HK-2 (cell line): ENCODE measurements around the gene NOTCH2.
A peak's percentile ranks its signal among the peaks of the same experiment; 100 is the strongest.
"Not testable (repeated sequence)": the region's sequence is repeated elsewhere in the genome, so short reads cannot be mapped to it uniquely, and the experiment has no call there.

Experiments used
- DNase-seq: peaks from one replicate; pipeline ENCODE4 v3.0.0-alpha.2; 2018; ENCODE audit not compliant: unreplicated experiment

The NOTCH2 gene

GRCh38 chr1:120068683-120069066 lies 787 bp downstream of the NOTCH2 start:
- DNase-seq: not testable (repeated sequence)

DNA sequence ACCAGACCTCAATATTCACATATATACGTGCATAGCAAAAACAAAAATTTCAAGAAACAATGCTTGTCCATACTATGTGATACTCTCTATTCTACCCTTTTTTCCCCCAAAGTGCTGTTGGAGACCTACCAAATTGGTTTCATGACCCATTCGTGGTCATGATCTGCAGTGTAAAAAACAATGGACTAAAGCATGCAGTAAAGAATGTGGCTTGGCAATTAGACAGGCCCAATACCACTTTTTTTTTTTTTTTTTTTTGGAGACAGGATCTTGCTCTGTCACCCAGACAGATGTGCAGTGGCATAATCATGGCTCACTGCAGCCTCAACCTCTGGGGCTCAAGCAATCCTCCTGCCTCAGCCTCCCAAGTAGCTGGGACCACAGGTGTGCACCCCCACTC lies 21.3 kb downstream of the NOTCH2 start:
- not testable (repeated sequence) for DNase-seq

GRCh38 chr1:120041771-120042170 lies 27.7 kb downstream of the NOTCH2 start:
- not testable (repeated sequence) for DNase-seq

DNA sequence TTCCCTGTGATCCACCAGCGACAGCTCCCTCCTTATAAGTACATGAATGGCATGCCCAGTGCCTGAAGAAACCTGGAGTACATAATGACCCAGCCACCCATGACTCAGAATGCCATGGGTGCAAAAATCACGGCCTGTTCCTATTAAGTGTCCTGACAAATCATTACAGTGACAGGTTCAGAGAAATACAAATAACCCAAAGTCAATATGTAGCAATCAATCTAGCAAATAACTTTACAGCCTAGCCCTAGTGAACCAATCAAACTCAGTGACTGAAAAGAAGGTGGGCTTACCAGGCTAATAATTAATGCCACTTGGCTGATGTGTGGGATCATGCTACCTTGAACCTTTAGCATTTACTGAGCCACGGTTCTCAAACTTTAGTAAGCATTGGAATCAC lies 37.2 kb downstream of the NOTCH2 start:
- DNase-seq: not testable (repeated sequence)

GRCh38 chr1:120023791-120024190 lies 45.7 kb downstream of the NOTCH2 start:
- DNase-seq: not testable (repeated sequence)

DNA sequence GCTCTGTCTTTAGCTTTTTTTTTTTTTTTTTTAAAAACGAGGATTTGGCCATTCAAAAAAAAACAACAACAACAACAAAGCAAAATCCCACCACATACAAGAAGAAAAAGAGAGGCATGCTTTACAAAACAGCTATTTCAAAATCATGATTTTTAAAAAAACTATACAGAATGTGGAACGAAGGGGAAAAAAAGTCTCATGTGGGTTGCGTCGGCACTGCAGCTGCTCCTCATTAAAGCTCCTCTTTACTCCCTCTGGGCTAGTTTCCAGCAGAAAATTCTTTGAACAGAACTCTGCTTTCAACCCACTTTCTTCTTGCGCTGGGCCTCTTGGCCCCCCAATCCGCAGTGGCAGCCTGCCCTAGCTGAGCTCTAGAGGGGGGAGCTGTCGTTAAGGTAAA lies 54.5 kb downstream of the NOTCH2 start:
- not testable (repeated sequence) for DNase-seq

- DNase-seq: not testable (repeated sequence)
Measured at GRCh38 chr1:120008320-120008719, 61.1 kb downstream of the NOTCH2 start.

GRCh38 chr1:120007850-120008249 lies 61.6 kb downstream of the NOTCH2 start:
- not testable (repeated sequence) for DNase-seq

DNA sequence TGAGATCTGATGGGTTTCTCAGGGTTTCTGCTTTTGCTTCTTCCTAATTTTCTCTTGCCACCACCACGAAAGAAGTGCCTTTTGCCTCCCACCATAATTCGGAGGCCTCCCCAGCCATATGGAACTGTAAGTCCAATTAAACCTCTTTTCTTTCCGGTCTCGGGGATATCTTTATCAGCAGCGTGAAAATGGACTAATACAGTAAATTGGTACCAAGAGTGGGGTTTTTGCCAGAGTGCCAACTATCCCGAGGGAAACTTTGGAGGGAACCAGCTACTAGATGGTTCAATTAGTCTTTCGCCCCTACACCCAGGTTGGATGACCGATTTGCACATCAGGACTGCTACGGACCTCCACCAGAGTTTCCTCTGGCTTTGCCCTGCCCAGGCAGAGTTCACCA lies 68.4 kb downstream of the NOTCH2 start:
- not testable (repeated sequence) for DNase-seq

DNA sequence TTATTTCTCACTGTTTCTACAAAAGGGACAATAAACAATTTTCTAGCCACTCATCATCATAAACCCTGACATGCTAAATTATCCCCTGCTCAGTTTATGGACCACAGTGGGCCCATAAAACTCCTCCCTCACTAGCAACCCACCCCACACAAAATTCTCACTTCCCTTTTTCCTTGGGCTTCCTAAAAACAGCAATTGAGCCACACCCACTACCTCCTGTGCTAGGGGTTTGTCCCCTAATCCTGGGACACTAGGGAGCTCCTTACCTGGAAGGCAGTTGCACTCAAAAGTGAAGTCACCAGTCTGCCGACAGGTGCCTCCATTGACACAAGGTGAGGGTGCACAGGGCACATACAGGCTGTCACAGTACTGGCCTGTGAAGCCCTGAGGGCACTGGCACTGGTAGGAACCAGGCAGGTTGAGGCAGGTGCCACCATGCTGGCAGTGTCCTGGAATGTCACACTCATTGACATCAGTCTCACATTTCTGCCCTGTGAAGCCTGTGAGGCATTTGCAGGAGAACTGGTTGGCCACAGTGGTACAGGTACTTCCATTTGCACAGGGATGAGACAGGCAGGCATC lies 72.6 kb downstream of the NOTCH2 start:
- not testable (repeated sequence) for DNase-seq

DNA sequence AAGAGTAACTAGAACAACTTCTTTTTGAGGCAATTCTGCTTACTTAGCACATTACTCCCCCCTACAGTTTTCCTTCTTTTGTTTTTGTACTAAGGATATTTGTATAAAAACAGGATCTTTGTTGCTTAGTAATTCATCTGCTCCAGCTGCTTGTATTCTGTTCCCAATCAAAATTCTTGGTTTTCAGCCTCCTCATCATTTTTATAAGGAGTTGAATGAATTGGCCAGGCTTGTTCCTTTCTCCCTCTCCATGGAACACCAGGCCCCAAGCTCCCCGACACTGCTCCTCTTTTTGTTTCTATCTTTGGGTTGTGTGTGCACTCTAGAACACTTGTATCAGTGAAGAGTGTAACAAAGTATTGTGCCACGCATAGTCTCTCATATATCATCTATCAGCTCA lies 73.5 kb downstream of the NOTCH2 start:
- not testable (repeated sequence) for DNase-seq

DNA sequence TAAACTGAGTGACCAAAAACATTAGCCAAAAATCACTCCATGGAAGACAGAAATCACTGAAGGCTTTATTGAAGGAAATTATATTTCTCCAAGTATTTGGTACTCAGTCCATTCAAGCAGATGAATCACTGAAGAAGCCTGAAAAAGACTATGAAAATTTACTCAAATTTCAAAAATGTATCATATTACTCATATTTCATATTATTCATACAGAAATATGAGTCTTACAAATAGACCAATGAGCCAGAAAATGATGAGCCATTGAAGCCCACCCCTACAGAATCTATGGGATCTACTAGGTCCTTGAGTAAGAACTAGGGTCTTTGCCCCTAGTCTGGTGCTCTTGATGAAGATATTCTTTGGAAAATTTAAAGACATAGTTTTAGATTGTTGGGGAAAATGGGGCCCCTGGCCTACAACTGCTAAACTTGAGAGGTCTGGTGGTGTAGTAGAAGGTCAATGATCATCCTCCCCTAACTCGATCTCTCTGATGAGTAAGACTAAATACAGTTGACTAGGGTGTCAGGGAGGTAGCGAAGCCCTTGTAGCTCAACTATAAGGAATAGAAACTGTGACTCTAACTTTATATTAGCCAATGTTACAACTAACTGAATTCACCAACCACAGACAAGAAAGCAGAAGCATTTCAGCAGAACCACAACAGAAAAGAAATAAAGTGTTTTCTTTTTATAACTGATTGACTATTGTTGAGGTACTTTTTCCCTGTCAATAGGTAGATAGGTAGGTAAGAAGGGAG lies 81.0 kb downstream of the NOTCH2 start:
- no peak for DNase-seq

DNA sequence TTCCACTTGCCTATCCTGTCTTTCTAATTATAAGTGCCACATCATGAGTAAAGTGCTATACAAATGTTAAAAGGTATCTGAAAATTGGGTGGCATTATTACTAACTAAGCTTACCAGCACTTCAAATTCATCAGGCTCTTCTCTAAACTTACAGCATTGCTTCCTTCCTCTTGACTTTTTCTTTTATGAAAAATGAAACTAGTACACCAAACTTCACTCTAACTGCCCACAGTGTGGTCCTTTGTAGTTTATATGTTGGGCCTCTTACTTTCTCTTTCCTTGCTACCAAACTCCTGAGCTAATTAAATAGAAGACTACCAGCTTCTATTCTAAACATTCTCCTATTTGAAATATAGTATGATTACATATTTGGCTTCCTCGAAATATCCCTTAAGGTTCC lies 81.8 kb downstream of the NOTCH2 start:
- DNase-seq: no peak

DNA sequence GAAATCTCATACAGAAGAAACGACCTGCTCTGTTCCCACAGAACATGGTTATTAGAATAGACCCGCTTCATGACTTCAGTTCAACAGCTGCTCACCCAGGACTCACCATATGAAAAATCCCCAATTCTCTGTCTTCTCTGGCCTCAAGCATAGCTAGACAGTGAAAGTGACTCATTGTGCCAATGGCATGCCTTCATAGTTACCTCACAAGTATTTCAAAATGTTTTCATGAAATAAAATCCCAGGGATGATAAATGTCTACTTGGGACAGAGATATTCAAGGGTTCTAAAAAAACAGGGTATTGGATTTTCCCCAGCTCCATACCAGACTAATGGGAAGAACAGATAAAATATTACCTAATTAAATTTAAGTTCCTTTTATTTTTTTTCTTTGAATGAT lies 82.3 kb downstream of the NOTCH2 start:
- peak; percentile 20 for DNase-seq

DNA sequence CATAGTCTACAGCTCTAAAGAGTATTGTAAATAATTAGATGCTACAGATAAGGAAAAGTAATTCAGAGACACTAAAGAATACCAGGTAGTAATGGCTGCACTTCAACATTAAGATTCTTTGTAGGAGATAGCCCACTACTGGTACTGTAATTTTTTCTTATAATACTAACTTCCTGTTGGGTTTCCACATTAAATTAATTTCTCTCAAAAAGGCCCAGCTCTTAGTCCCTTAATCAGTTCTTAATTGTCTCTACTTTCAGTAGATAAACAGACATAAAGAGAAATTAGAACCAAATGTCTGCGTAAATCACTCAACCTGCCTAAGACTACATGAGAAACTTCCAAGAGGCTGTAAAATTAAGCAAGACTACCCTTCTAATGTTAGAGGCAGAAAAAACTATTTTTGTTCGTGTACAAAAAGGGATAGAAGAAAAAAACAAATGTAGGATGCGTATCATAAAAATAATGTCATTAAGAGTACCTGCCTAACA lies 83.4 kb downstream of the NOTCH2 start:
- DNase-seq: no peak

DNA sequence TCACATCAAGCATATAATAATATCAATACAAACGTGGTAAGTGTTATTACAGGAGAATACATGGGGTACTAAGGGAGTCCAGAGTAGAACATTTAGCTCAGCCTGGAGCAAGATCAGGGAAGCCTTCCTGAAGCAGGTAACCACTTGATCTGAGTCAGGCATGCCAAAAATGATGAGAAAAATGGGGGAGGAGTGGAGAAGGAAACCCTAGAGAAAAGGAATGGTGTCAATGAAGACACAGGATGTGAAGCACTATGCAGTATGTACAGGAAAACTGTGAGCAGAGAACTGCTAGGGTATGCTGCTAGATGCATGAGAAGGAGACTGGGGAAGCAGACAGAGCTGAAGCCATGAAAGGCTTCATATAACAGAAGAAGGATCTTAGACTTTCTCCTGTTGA lies 84.7 kb downstream of the NOTCH2 start:
- no peak for DNase-seq

DNA sequence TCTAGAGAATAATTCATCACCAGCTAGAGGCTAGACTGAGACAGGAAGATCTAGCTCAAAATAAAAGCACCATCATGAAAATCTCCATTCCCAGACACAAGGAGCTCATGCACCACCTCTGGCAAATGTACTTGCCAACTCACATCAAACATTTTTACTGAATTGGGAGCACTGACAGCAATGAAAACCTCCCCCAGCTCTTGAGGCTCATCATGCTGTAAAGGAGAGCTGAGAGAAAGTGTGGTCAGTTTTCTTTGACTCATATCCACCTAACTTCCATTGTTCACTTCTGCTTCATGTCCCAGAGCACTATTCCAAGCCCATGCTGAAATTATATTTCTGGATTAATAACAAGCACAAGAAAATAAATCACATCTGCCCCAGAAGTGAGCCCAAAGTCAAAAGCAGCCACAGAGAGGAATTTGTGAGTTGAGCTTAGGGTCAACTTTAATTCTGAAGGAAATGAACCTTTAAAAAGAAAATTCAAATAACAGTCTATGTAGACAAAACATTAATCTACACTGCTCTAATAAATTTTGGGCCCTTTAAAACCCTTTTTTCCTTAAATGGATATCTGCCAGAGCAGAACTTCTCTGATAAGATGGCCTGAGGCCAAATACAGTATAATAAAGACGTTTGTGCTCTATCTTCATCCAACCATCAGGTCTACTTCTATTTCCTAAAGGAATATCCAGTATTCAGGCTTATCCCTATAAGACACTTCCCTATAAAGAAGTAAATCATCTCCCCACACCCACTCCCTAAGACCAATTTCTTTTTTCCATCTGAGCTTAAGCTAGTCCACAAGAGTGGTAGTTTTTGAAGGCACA lies 87.3 kb downstream of the NOTCH2 start:
- DNase-seq: no peak

GRCh38 chr1:119981496-119981895 lies 88.0 kb downstream of the NOTCH2 start:
- no peak for DNase-seq

- DNase-seq: no peak
Measured at GRCh38 chr1:119978018-119978505, 91.4 kb downstream of the NOTCH2 start.

DNA sequence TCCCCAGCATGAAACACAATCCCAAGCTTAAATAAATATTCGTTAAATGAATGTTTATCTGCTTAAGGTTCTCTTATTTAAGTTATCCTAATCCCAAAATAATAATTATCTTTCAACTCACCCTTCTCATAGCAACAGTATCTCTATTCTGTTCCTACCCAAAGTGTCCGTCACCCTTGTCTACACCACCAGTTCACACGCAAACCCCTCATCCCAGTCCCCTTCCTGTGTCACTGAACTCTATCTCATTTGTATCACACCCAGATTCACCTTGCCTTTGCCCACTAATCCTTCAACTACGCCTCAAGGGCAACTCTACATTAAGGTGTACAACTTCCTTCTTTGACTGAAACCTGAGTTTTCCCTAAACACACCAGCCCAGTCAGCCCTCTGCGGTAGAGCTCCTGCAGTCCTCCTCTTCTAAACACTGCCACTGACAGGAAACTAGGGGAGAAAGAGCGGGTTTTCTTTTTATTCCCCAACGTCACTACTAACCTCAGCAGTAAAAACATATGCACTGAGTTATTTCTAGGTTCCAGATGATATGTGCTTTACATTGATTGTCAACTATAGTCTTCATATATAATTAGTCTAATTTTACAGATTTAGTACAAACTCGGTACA lies 92.2 kb downstream of the NOTCH2 start:
- not testable (repeated sequence) for DNase-seq

- DNase-seq: not testable (repeated sequence)
Measured at GRCh38 chr1:119975582-119976254, 93.7 kb downstream of the NOTCH2 start.
